ENCODE data around the gene B4GALT1.

DNA sequence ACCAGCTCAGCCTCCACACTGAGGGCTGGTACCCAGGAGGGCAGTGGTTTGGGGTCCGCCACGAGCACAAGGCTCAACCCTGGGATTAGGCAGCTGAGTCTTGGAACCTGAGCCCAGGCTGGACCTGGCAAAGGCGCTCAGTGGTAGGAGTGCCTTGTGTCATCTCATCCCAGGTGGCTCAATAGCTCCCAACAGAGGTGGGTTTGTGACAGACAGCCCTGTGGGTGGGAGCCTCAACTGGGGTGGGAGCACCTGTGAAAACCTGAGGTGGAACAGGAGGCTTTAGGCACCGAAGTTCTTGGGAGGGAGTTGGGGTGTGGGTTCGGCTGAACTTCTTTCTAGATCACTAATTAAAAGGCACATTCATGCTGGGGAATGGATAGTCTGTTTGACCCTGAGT lies 55.5 kb downstream of the B4GALT1 start:
- TF ChIP-seq YY1 (IDR thresholded peaks at IDR 0.05; ENCODE audit: extremely low read depth, insufficient replicate concordance, low read depth, low read length) (no peak), CEBPB (IDR thresholded peaks at IDR 0.05; ENCODE audit: low read depth) (no peak), EZH2 (IDR thresholded peaks at IDR 0.05) (no peak), EZH2phosphoT487 (IDR thresholded peaks at IDR 0.05; ENCODE audit: borderline replicate concordance) (no peak), POLR2AphosphoS5 (IDR thresholded peaks at IDR 0.05; ENCODE audit: low read depth, low read length) (no peak), POLR2A (IDR thresholded peaks at IDR 0.05; ENCODE audit: borderline replicate concordance, extremely low read depth, insufficient read depth, insufficient read length) (no peak)
- TF ChIP-seq, protein P1, sequence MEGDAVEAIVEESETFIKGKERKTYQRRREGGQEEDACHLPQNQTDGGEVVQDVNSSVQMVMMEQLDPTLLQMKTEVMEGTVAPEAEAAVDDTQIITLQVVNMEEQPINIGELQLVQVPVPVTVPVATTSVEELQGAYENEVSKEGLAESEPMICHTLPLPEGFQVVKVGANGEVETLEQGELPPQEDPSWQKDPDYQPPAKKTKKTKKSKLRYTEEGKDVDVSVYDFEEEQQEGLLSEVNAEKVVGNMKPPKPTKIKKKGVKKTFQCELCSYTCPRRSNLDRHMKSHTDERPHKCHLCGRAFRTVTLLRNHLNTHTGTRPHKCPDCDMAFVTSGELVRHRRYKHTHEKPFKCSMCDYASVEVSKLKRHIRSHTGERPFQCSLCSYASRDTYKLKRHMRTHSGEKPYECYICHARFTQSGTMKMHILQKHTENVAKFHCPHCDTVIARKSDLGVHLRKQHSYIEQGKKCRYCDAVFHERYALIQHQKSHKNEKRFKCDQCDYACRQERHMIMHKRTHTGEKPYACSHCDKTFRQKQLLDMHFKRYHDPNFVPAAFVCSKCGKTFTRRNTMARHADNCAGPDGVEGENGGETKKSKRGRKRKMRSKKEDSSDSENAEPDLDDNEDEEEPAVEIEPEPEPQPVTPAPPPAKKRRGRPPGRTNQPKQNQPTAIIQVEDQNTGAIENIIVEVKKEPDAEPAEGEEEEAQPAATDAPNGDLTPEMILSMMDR (IDR thresholded peaks at IDR 0.05 in 2 of 3, conservative IDR thresholded peaks at IDR 0.05 in 1 of 3; ENCODE audit: borderline replicate concordance in 1 of 3, insufficient read depth in 1 of 3, low read depth in 2 of 3, low read length in 2 of 3), result no peak
- TF ChIP-seq, protein P2, sequence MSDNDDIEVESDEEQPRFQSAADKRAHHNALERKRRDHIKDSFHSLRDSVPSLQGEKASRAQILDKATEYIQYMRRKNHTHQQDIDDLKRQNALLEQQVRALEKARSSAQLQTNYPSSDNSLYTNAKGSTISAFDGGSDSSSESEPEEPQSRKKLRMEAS (IDR thresholded peaks at IDR 0.05), result no peak

Data from HCT116 (cell line).